IPS-20b (cell line): Measurements from ENCODE around the gene PPCS.

ENCODE experiments used
- H3K27ac ChIP-seq: one replicate; pipeline ENCODE4 v1.5.1; 2013; ENCODE audit warnings: low read length
- H3K27me3 ChIP-seq: 2 replicates; pipeline ENCODE4 v1.6.1; 2013; ENCODE audit warnings: mild to moderate bottlenecking, low read length, inconsistent platforms; ENCODE audit not compliant: insufficient read depth
- H3K36me3 ChIP-seq: 2 replicates; pipeline ENCODE4 v1.6.1; 2013; ENCODE audit warnings: low read depth, mild to moderate bottlenecking, inconsistent platforms, low read length, moderate library complexity; ENCODE audit not compliant: insufficient read depth
- H3K4me1 ChIP-seq: 2 replicates; pipeline ENCODE4 v1.6.1; 2013; ENCODE audit warnings: mild to moderate bottlenecking, control low read depth, inconsistent platforms, low read length, moderate library complexity; ENCODE audit not compliant: insufficient read depth
- H3K4me3 ChIP-seq: 2 replicates; pipeline ENCODE4 v1.5.1; 2013; ENCODE audit warnings: mild to moderate bottlenecking, low read length, inconsistent platforms
- H3K9ac ChIP-seq: 2 replicates; pipeline ENCODE4 v1.6.1; 2013; ENCODE audit warnings: low read depth, mild to moderate bottlenecking, inconsistent platforms, low read length, moderate library complexity
- H3K9me3 ChIP-seq: 2 replicates; pipeline ENCODE4 v1.6.1; 2013; ENCODE audit warnings: mild to moderate bottlenecking, low read depth, low read length, inconsistent platforms; ENCODE audit not compliant: insufficient read depth

Gene PPCS

DNA sequence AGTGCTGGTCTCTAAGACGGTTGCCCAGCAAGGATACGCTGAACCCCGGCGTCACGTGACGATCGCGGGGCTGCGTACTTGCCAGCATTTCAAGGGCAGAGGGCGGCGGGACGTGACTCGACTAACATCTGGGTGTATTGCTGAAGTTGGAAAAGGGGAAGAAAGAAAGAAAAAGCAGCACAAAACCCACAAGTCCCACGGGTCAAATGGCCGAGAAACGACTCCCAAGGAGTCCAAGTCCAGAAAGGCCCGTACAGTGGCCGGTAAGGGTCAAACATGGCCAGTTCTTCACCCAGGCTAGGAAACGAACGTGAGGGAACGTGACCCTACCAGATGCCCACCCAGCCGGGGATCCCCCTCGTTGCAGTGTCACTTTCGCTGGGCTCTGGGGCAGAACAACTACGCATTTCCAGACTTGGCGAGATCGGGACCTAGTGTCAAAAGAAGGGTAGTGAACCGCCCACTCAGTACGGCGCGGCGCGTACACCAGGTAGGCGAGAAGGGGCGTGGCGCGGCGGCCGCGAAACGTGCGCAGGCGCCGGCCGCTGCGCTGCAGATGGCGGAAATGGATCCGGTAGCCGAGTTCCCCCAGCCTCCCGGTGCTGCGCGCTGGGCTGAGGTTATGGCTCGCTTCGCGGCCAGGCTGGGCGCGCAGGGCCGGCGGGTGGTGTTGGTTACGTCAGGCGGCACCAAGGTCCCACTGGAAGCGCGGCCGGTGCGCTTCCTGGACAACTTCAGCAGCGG, at the start of gene PPCS, which contains the start of gene ZMYND12:
Gene PPCS, plus strand, starts transcription at position 534 of the 744 bp plus-strand sequence. Its CDS starts 23 bp downstream, at position 557.
Gene ZMYND12, minus strand, starts transcription at position 13 of the 744 bp plus-strand sequence. CDS start 25 bp downstream, outside the sequence.
- H3K9me3 ChIP-seq: no peaks in the 10 kb centered on the region
- peaks cover 32% of the 10 kb centered on the region for H3K36me3 ChIP-seq
- H3K4me1 ChIP-seq: peaks cover 6% of the 10 kb centered on the region; the same call in 1 of the 2 replicates
- H3K4me3 ChIP-seq: peak within 1 kb of the TSS; percentile 93
- peak within 1 kb of the TSS; percentile 52 for H3K27ac ChIP-seq
- peak within 1 kb of the TSS; percentile 90 for H3K9ac ChIP-seq
- no peaks in the 10 kb centered on the region for H3K27me3 ChIP-seq

DNA sequence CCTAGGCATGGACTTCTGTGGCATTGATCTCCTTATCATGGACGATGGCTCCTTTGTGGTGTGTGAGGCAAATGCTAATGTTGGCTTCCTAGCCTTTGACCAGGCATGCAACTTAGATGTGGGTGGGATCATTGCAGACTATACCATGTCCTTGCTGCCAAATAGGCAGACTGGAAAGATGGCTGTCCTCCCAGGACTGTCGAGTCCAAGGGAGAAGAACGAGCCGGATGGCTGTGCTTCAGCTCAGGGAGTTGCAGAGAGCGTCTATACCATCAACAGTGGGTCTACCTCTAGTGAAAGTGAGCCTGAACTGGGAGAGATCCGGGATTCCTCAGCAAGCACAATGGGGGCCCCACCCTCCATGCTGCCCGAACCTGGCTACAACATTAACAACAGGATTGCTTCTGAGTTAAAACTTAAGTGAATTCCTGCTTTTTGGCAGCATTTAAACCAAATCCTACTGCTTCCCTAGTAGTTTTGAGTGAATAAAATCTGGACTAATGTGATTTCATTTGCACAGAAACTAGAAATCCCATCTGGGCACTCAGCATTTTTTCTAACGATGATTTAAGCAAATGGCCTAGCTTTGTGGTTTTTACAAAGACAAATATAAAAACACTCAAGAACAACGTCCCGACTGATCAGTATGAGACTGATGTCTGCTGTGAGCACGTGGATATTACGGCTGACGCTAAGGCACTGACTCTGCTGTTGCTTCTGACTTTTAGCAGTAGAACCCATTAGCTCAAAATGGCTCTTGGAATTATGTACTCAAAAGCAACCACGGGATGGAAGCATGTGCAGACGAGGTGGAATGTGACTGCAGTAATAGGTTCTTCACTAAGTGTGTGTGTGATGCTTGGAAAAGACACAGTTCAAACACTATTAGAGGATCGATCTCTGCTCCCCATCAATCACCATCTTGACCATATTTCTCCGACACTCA, 41.5 kb upstream of the PPCS start:
- Histone ChIP-seq H3K4me3 (no peak overlapping the region), H3K4me1 (peaks cover 12% of the 10 kb centered on the region), H3K27me3 (no peaks in the 10 kb centered on the region), H3K9ac (no peak overlapping the region), H3K36me3 (no peaks in the 10 kb centered on the region), H3K27ac (no peak overlapping the region), H3K9me3 (no peaks in the 10 kb centered on the region)

DNA sequence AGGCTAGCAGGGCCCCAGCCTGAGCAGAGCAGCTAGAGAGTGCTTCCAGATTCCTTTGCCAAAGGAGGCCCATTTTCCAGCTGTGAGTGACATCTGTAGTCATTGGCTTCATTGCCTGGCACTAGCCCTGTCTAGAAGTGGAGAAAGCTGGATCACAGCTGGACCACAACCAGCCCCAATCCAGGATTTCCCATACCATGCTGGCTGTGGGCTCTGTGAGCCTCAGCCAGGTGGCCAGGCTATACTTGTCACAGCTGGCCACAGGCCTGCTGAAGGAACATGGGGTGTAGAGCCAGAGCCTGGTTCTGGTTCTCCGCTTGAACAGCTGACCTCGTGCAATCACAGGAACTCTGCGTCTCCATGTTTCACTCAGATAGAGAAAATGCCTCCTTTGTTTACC, 39.2 kb upstream of the PPCS start:
- Histone ChIP-seq H3K4me1 (peaks cover 12% of the 10 kb centered on the region), H3K9ac (no peak overlapping the region), H3K9me3 (no peaks in the 10 kb centered on the region), H3K27me3 (no peaks in the 10 kb centered on the region), H3K36me3 (no peaks in the 10 kb centered on the region), H3K4me3 (no peak overlapping the region), H3K27ac (no peak overlapping the region)

DNA sequence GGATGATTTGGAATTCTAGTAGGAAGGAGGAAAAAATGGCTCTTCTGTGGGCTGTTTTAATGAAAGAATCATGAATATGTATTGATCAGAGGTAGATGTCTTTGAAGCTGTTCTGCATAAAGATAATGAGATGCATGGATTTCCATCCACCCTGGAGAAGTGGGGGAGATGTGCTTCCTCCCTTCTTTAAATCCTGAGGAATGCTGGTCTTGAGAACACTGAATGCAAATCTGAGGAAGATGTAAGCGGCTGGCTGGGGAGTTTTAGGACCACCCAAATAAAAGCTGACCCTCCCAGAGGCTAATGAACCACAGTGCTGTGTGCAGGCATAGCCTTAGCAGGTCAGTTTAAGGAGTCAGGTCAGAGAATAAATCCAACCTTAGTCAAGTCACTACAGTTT, 37.8 kb upstream of the PPCS start:
- H3K27ac ChIP-seq: no peak overlapping the region
- no peaks in the 10 kb centered on the region for H3K27me3 ChIP-seq
- H3K9me3 ChIP-seq: no peaks in the 10 kb centered on the region
- no peak overlapping the region for H3K9ac ChIP-seq
- H3K4me1 ChIP-seq: peaks cover 12% of the 10 kb centered on the region
- H3K4me3 ChIP-seq: no peak overlapping the region
- H3K36me3 ChIP-seq: no peaks in the 10 kb centered on the region

DNA sequence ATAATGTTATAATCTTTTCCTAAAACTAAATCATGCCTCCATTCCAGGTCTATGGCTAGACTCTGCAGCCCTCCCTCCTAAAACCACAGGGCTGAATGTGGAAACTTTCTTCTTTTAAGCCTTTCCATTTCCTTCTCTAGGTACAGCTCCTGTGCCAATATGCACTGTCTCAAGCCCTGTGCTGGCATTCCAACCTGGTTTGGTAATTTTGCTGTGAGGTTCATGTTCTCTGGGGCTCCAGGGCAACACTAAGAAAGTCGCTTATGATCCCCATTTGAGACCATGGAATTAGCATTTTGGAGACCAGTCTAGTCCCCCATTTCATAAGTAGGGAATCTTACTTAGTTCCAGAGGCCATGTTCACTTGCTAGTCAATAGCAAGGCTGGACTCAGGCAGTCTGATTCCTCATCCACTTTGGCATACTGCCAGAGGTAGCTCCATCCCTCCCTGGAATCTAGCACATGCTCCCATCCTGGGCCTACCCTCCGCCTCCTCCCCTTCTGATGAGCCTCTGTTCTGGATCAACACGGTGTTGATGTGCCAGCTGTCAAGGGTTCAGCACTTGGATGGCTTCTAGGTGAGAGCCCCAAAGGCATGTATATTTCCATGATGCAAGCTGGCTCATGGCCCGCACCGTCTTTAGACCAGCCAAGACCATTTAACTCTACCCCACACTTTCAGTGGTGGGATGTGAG, 37.1 kb upstream of the PPCS start:
- H3K27me3 ChIP-seq: no peaks in the 10 kb centered on the region
- H3K9ac ChIP-seq: no peak overlapping the region
- H3K27ac ChIP-seq: no peak overlapping the region
- no peak overlapping the region for H3K4me3 ChIP-seq
- H3K4me1 ChIP-seq: peaks cover 12% of the 10 kb centered on the region
- no peaks in the 10 kb centered on the region for H3K36me3 ChIP-seq
- H3K9me3 ChIP-seq: no peaks in the 10 kb centered on the region

DNA sequence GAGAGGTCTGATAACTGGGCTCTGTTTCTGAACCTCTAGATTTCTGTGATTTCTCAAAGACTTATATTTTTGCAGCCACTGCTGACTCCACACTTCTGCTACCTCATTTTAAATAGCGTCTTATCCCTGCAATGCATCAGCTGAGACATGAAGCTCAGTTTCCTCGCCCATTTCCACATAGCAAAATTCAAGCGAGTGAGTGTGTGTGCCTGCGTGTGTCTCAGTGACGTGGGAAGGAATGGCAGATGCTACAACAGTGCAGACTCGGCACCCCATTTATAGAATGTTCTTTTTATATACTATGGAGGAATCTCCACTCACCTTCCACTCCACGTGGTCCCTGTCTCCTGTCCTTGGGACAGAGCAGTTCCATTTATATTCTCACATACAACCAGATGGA, 36.2 kb upstream of the PPCS start:
- Histone ChIP-seq H3K27ac (no peak overlapping the region), H3K4me1 (peaks cover 12% of the 10 kb centered on the region), H3K9me3 (no peaks in the 10 kb centered on the region), H3K4me3 (no peak overlapping the region), H3K36me3 (no peaks in the 10 kb centered on the region), H3K27me3 (no peaks in the 10 kb centered on the region), H3K9ac (no peak overlapping the region)

DNA sequence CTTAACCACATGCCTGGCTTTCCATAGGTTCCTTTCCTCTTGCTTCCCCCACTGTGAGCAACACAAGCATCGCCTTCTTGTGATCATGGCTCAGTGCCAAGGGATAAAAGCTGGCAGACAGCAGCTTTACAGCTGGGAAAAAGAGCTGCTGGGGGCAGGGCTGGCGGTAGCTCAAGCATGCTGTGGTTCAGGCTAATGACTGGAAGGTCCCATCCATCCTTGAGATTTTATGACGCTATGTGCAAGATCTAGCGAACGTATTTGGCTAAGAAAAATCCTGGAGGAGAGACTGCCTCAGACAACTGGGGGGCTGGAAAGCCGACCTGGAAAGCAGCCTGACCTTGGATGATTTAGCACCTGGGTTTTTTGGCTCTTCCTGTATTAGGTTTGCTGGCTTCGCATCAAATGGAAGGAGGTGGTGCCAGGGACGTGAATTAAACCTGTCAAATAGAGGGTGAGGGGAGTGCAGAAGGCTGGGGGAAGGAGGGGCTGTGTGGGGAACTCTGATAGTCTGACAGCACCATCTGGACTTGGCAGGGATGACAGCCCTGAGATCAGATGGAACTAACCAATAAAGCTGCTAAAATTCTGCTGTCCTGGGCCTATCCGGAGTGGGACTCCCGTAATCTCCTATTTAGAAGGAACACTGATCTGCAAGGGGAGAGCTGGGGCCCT, 35.3 kb upstream of the PPCS start:
- no peaks in the 10 kb centered on the region for H3K9me3 ChIP-seq
- peaks cover 12% of the 10 kb centered on the region for H3K4me1 ChIP-seq
- no peaks in the 10 kb centered on the region for H3K27me3 ChIP-seq
- H3K27ac ChIP-seq: no peak overlapping the region
- H3K4me3 ChIP-seq: no peak overlapping the region
- no peak overlapping the region for H3K9ac ChIP-seq
- no peaks in the 10 kb centered on the region for H3K36me3 ChIP-seq

DNA sequence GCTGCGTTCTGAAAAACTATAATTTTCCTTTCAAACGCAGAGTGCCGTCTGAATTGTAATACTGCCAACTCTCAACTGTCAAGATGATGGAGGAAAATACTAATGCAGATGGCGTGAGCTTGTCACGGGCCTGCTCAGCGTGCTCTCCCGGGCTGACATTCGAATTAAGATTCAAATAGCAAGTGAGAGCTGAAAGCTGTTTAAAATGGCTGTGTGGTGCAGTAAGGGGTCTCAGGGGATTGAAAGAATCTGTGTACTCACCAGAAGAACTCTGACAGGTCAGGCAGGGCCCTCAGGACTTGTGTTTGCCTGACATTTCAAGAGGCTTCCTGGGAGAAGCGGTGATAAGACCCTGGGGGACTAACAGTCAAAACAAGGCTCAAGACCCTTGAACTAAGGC, 33.6 kb upstream of the PPCS start:
- H3K9ac ChIP-seq: no peak overlapping the region
- H3K4me1 ChIP-seq: peaks cover 11% of the 10 kb centered on the region
- H3K27me3 ChIP-seq: no peaks in the 10 kb centered on the region
- no peak overlapping the region for H3K4me3 ChIP-seq
- H3K36me3 ChIP-seq: no peaks in the 10 kb centered on the region
- no peaks in the 10 kb centered on the region for H3K9me3 ChIP-seq
- H3K27ac ChIP-seq: no peak overlapping the region

DNA sequence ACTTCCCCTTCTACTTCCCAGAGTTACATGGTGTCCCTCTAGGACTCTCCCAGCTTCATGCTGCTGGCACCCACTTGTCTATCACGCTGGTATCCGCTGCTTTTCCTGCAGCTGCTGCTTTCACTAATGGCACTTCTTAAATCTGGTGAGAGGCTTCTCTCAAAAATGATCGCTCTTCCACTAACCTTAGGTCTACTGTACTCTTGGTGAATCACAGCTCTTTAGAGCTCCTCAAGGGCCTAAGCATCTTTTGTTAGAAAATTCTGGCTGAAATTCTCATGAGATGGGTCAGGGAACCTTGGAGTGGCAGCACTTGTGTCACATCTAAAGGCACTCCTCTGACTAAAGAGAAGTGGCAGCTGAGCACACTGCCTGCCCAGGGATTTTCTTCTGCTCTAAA, 32.7 kb upstream of the PPCS start:
- Histone ChIP-seq H3K9me3 (no peaks in the 10 kb centered on the region), H3K36me3 (no peaks in the 10 kb centered on the region), H3K4me1 (peaks cover 3% of the 10 kb centered on the region; the same call in 1 of the 2 replicates), H3K27ac (no peak overlapping the region), H3K4me3 (no peak overlapping the region), H3K27me3 (no peaks in the 10 kb centered on the region), H3K9ac (no peak overlapping the region)

DNA sequence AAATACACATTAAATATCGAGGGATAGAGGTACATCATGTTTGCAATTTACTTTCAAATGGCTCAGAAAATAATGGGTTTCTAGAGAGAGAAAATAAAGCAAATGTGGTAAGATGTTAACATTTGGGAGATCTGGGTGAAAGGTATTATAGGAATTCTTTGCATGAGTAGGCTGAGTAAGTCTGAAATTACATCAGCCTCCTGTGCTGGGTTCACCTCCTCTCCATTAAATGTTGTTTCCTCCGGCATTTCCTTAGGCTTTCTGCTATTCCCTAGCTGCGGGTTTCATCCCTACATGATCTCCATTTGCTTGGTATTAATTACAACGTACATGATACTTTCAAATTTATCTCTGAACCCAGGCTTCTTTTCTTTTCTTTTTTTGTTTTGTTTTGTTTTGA, 32.1 kb upstream of the PPCS start:
- no peak overlapping the region for H3K4me3 ChIP-seq
- H3K4me1 ChIP-seq: 0 out of 2 replicates have a peak, but pooled peaks cover 3% of the 10 kb centered on the region
- no peaks in the 10 kb centered on the region for H3K36me3 ChIP-seq
- no peak overlapping the region for H3K27ac ChIP-seq
- no peak overlapping the region for H3K9ac ChIP-seq
- no peaks in the 10 kb centered on the region for H3K9me3 ChIP-seq
- no peaks in the 10 kb centered on the region for H3K27me3 ChIP-seq

DNA sequence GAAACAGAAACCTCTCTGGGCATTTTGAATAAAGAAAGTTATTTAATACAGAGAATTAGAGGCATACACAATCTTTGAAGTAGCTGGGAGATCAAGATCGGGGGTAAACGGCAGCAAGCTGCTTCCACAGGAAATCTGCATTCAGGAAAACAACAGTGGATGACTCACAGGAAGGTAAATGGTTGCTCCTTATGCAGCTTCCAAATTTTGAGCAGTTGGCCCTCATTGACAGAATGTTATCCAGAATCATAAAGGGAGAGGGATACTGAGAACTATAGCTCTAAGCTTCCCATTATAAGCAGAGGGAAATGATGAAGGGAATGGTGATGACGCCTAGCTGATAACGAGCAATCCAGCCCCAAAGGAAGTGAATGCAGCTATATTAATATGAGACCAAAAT, 29.1 kb upstream of the PPCS start:
- Histone ChIP-seq H3K4me1 (0 out of 2 replicates have a peak, but pooled peaks cover 3% of the 10 kb centered on the region), H3K9me3 (no peaks in the 10 kb centered on the region), H3K27me3 (no peaks in the 10 kb centered on the region), H3K36me3 (no peaks in the 10 kb centered on the region), H3K9ac (no peak overlapping the region), H3K27ac (no peak overlapping the region), H3K4me3 (no peak overlapping the region)
